ENCODE measurements around the gene KANSL1L. TPM values are rescaled to one million over a fixed set of nuclear protein-coding genes. Genes with fewer than 3 reads are reported as not detected.

KANSL1L gene
- total and polyA plus RNA-seq, 10 of the 15 experiments (the other 5 are each of a cell fraction or from before 2014, with no cell fraction given), result 1.2 to 9.5 (median 3.7) TPM

- TF ChIP-seq ZNF592 (IDR thresholded peaks at IDR 0.05) (no peak), ZNF622 (IDR thresholded peaks at IDR 0.05) (no peak), MYC (IDR thresholded peaks at IDR 0.05; ENCODE audit: insufficient read depth, insufficient read length, insufficient replicate concordance, low read length, severe bottlenecking) (no peak), RFX5 (IDR thresholded peaks at IDR 0.05; ENCODE audit: low read depth, low read length) (no peak), JUNB (IDR thresholded peaks at IDR 0.05) (no peak), YBX1 (IDR thresholded peaks at IDR 0.05) (no peak), PAX5 (IDR thresholded peaks at IDR 0.05; ENCODE audit: borderline replicate concordance, low read depth, low read length) (no peak), SRF (IDR thresholded peaks at IDR 0.05; ENCODE audit: low read depth in 2 of 2, low read length in 2 of 2) (no peak), RB1 (IDR thresholded peaks at IDR 0.05; ENCODE audit: borderline replicate concordance) (no peak), CHD2 (IDR thresholded peaks at IDR 0.05; ENCODE audit: borderline replicate concordance, low read depth, low read length) (peak; percentile 17; the same call in 1 of the 2 replicates), ETV6 (conservative IDR thresholded peaks at IDR 0.05 in 1 of 2, IDR thresholded peaks at IDR 0.05 in 1 of 2; ENCODE audit: borderline replicate concordance in 1 of 2, low read depth in 1 of 2) (no peak), CEBPZ (IDR thresholded peaks at IDR 0.05; ENCODE audit: low read depth, low read length) (no peak), ATF3 (IDR thresholded peaks at IDR 0.05; ENCODE audit: borderline replicate concordance, extremely low read depth, low read depth, low read length) (peak; percentile 88), EP300 (IDR thresholded peaks at IDR 0.05; ENCODE audit: borderline replicate concordance in 1 of 2, control insufficient read depth in 1 of 2, low read depth in 2 of 2, low read length in 2 of 2) (0 out of 4 replicates have a peak, but pooled peaks of 1 of the 2 experiments have one; percentile 0)
- TF ChIP-seq, protein P1, sequence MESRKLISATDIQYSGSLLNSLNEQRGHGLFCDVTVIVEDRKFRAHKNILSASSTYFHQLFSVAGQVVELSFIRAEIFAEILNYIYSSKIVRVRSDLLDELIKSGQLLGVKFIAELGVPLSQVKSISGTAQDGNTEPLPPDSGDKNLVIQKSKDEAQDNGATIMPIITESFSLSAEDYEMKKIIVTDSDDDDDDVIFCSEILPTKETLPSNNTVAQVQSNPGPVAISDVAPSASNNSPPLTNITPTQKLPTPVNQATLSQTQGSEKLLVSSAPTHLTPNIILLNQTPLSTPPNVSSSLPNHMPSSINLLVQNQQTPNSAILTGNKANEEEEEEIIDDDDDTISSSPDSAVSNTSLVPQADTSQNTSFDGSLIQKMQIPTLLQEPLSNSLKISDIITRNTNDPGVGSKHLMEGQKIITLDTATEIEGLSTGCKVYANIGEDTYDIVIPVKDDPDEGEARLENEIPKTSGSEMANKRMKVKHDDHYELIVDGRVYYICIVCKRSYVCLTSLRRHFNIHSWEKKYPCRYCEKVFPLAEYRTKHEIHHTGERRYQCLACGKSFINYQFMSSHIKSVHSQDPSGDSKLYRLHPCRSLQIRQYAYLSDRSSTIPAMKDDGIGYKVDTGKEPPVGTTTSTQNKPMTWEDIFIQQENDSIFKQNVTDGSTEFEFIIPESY (IDR thresholded peaks at IDR 0.05), result no peak
- TF ChIP-seq, protein P2, sequence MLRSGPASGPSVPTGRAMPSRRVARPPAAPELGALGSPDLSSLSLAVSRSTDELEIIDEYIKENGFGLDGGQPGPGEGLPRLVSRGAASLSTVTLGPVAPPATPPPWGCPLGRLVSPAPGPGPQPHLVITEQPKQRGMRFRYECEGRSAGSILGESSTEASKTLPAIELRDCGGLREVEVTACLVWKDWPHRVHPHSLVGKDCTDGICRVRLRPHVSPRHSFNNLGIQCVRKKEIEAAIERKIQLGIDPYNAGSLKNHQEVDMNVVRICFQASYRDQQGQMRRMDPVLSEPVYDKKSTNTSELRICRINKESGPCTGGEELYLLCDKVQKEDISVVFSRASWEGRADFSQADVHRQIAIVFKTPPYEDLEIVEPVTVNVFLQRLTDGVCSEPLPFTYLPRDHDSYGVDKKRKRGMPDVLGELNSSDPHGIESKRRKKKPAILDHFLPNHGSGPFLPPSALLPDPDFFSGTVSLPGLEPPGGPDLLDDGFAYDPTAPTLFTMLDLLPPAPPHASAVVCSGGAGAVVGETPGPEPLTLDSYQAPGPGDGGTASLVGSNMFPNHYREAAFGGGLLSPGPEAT (IDR thresholded peaks at IDR 0.05; ENCODE audit: low read depth), result peak; percentile 68; the same call in 1 of the 2 replicates
Observed at GRCh38 chr2:210170446-210171303, 534 bp downstream of the KANSL1L start (continued).
